ENCODE data around the gene RNF19B. TPM values are rescaled to one million over a fixed set of nuclear protein-coding genes. Genes with fewer than 3 reads are reported as not detected.
"Not testable (repeated sequence)": the region's sequence is repeated elsewhere in the genome, so short reads cannot be mapped to it uniquely, and the experiment has no call there.

The RNF19B gene
- total RNA-seq, 1 donor from 2014 or later = 52.1 TPM

- Mint-ChIP-seq H3K4me3 (no peak overlapping the region), H3K4me1 (ENCODE audit: low read depth) (peaks cover 60% of the 10 kb centered on the region), H3K27ac (no peak overlapping the region), H3K27me3 (ENCODE audit: insufficient read depth) (no peaks in the 10 kb centered on the region), H3K36me3 (ENCODE audit: low read depth) (peaks cover 45% of the 10 kb centered on the region), H3K9me3 (no peaks in the 10 kb centered on the region)
- no peak for DNase-seq (ENCODE audit: low spot score)
- intact Hi-C loops (cut with micrococcal nuclease) = loop anchor here (1.0 kb wide), 1 partner anchor 35 kb away; no protein-coding TSS in a partner anchor
Measured at GRCh38 chr1:33003657-33004056, 39.0 kb upstream of the RNF19B start.

- Mint-ChIP-seq H3K27ac (no peak overlapping the region), H3K36me3 (ENCODE audit: low read depth) (peaks cover 47% of the 10 kb centered on the region), H3K4me1 (ENCODE audit: low read depth) (peaks cover 72% of the 10 kb centered on the region), H3K27me3 (ENCODE audit: insufficient read depth) (no peaks in the 10 kb centered on the region), H3K4me3 (no peak overlapping the region), H3K9me3 (no peaks in the 10 kb centered on the region)
- intact Hi-C loops (cut with micrococcal nuclease) = no loop called here
- no peak for DNase-seq (ENCODE audit: low spot score)
Measured at GRCh38 chr1:33002006-33002405, 37.4 kb upstream of the RNF19B start.

- Mint-ChIP-seq H3K36me3 (ENCODE audit: low read depth) (peaks cover 46% of the 10 kb centered on the region), H3K27ac (peak overlapping the region; percentile 49), H3K27me3 (ENCODE audit: insufficient read depth) (no peaks in the 10 kb centered on the region), H3K4me1 (ENCODE audit: low read depth) (peaks cover 72% of the 10 kb centered on the region), H3K9me3 (no peaks in the 10 kb centered on the region), H3K4me3 (no peak overlapping the region)
- intact Hi-C loops (cut with micrococcal nuclease) = no loop called here
- no peak for DNase-seq (ENCODE audit: low spot score)
Measured at GRCh38 chr1:33001282-33001681, 36.7 kb upstream of the RNF19B start.

- no peaks in the 10 kb centered on the region for H3K9me3 Mint-ChIP-seq
- no peak for DNase-seq (ENCODE audit: low spot score)
- peaks cover 42% of the 10 kb centered on the region for H3K36me3 Mint-ChIP-seq (ENCODE audit: low read depth)
- peaks cover 67% of the 10 kb centered on the region for H3K4me1 Mint-ChIP-seq (ENCODE audit: low read depth)
- intact Hi-C loops (cut with micrococcal nuclease) = no loop called here
- H3K4me3 Mint-ChIP-seq = no peak overlapping the region
- peak overlapping the region; percentile 46 for H3K27ac Mint-ChIP-seq
- no peaks in the 10 kb centered on the region for H3K27me3 Mint-ChIP-seq (ENCODE audit: insufficient read depth)
Measured at GRCh38 chr1:33000427-33001026, 35.9 kb upstream of the RNF19B start.

- DNase-seq (ENCODE audit: low spot score) = no peak
- intact Hi-C loops (cut with micrococcal nuclease) = no loop called here
- Mint-ChIP-seq H3K27me3 (ENCODE audit: insufficient read depth) (no peaks in the 10 kb centered on the region), H3K9me3 (no peaks in the 10 kb centered on the region), H3K4me1 (ENCODE audit: low read depth) (peaks cover 65% of the 10 kb centered on the region), H3K36me3 (ENCODE audit: low read depth) (peaks cover 38% of the 10 kb centered on the region), H3K4me3 (no peak overlapping the region), H3K27ac (no peak overlapping the region)
Measured at GRCh38 chr1:32998997-32999396, 34.4 kb upstream of the RNF19B start.

- Mint-ChIP-seq H3K4me3 (peak overlapping the region; percentile 25), H3K27ac (peak overlapping the region; percentile 87), H3K9me3 (no peaks in the 10 kb centered on the region), H3K4me1 (ENCODE audit: low read depth) (peaks cover 73% of the 10 kb centered on the region), H3K36me3 (ENCODE audit: low read depth) (peaks cover 38% of the 10 kb centered on the region), H3K27me3 (ENCODE audit: insufficient read depth) (no peaks in the 10 kb centered on the region)
- intact Hi-C loops (cut with micrococcal nuclease) = no loop called here
- DNase-seq (ENCODE audit: low spot score) = no peak
Measured at GRCh38 chr1:32998064-32998463, 33.5 kb upstream of the RNF19B start.

GRCh38 chr1:32997381-32997891 lies 32.8 kb upstream of the RNF19B start:
- Mint-ChIP-seq H3K9me3 (no peaks in the 10 kb centered on the region), H3K4me3 (peak overlapping the region; percentile 25), H3K27ac (peak overlapping the region; percentile 87), H3K4me1 (ENCODE audit: low read depth) (peaks cover 73% of the 10 kb centered on the region), H3K36me3 (ENCODE audit: low read depth) (peaks cover 35% of the 10 kb centered on the region), H3K27me3 (ENCODE audit: insufficient read depth) (no peaks in the 10 kb centered on the region)
- DNase-seq (ENCODE audit: low spot score) = no peak
- intact Hi-C loops (cut with micrococcal nuclease) = no loop called here

GRCh38 chr1:32993324-32993636 lies 28.7 kb upstream of the RNF19B start:
- not testable (repeated sequence) for H3K4me3 Mint-ChIP-seq; H3K9me3 Mint-ChIP-seq; H3K27me3 Mint-ChIP-seq (ENCODE audit: insufficient read depth); DNase-seq (ENCODE audit: low spot score)
- Mint-ChIP-seq H3K27ac (peak overlapping the region; percentile 87), H3K4me1 (ENCODE audit: low read depth) (peaks cover 84% of the 10 kb centered on the region), H3K36me3 (ENCODE audit: low read depth) (peaks cover 24% of the 10 kb centered on the region)
- intact Hi-C loops (cut with micrococcal nuclease) = loop anchor here (5.0 kb wide), 1 partner anchor 104 kb away; no protein-coding TSS in a partner anchor

- Mint-ChIP-seq H3K27ac (peak overlapping the region; percentile 87), H3K4me1 (ENCODE audit: low read depth) (peaks cover 83% of the 10 kb centered on the region), H3K9me3 (no peaks in the 10 kb centered on the region), H3K27me3 (ENCODE audit: insufficient read depth) (no peaks in the 10 kb centered on the region), H3K36me3 (ENCODE audit: low read depth) (peaks cover 19% of the 10 kb centered on the region), H3K4me3 (peak overlapping the region; percentile 31)
- intact Hi-C loops (cut with micrococcal nuclease) = loop anchor here (1.0 to 5.0 kb wide), 5 partner anchors 11 to 105 kb away; partner anchors contain the start of gene RNF19B
- peak; percentile 81 for DNase-seq (ENCODE audit: low spot score)
Measured at GRCh38 chr1:32992489-32993323, 28.1 kb upstream of the RNF19B start.

- H3K4me3 Mint-ChIP-seq = peak overlapping the region; percentile 31
- intact Hi-C loops (cut with micrococcal nuclease) = loop anchor here (1.0 to 5.0 kb wide), 5 partner anchors 11 to 105 kb away; partner anchors contain the start of gene RNF19B
Measured at GRCh38 chr1:32991819-32992488, 27.3 kb upstream of the RNF19B start.

GRCh38 chr1:32991386-32991785 lies 26.8 kb upstream of the RNF19B start:
- no peak for DNase-seq (ENCODE audit: low spot score)
- no peaks in the 10 kb centered on the region for H3K9me3 Mint-ChIP-seq
- peak overlapping the region; percentile 87 for H3K27ac Mint-ChIP-seq
- peaks cover 15% of the 10 kb centered on the region for H3K36me3 Mint-ChIP-seq (ENCODE audit: low read depth)
- intact Hi-C loops (cut with micrococcal nuclease) = loop anchor here (5.0 kb wide), 1 partner anchor 106 kb away; no protein-coding TSS in a partner anchor
- no peaks in the 10 kb centered on the region for H3K27me3 Mint-ChIP-seq (ENCODE audit: insufficient read depth)
- peaks cover 79% of the 10 kb centered on the region for H3K4me1 Mint-ChIP-seq (ENCODE audit: low read depth)
- H3K4me3 Mint-ChIP-seq = peak overlapping the region; percentile 31

More at GRCh38 chr1:32991819-32992488, 27.3 kb upstream of the RNF19B start:
- no peaks in the 10 kb centered on the region for H3K9me3 Mint-ChIP-seq
- peak overlapping the region; percentile 87 for H3K27ac Mint-ChIP-seq
- H3K4me1 Mint-ChIP-seq (ENCODE audit: low read depth) = peaks cover 81% of the 10 kb centered on the region
- DNase-seq (ENCODE audit: low spot score) = no peak
- H3K36me3 Mint-ChIP-seq (ENCODE audit: low read depth) = peaks cover 14% of the 10 kb centered on the region
- H3K27me3 Mint-ChIP-seq (ENCODE audit: insufficient read depth) = no peaks in the 10 kb centered on the region

- H3K27me3 Mint-ChIP-seq (ENCODE audit: insufficient read depth) = no peaks in the 10 kb centered on the region
- peak overlapping the region; percentile 87 for H3K27ac Mint-ChIP-seq
- H3K9me3 Mint-ChIP-seq = no peaks in the 10 kb centered on the region
- H3K4me3 Mint-ChIP-seq = peak overlapping the region; percentile 41
- intact Hi-C loops (cut with micrococcal nuclease) = loop anchor here (5.0 kb wide), 1 partner anchor 106 kb away; no protein-coding TSS in a partner anchor
- peaks cover 83% of the 10 kb centered on the region for H3K4me1 Mint-ChIP-seq (ENCODE audit: low read depth)
- no peak for DNase-seq (ENCODE audit: low spot score)
- peaks cover 19% of the 10 kb centered on the region for H3K36me3 Mint-ChIP-seq (ENCODE audit: low read depth)
Measured at GRCh38 chr1:32990887-32991286, 26.3 kb upstream of the RNF19B start.

All from activated T-helper 1 cell treated with anti-CD3 and anti-CD28 coated beads, Interleukin-12 subunit alpha, Interleukin-12 subunit beta, Interleukin-2, Interleukin-4 antibody, amounts not matched to agents 30 ng/mL and 10 ng/mL and 1 ng/mL, durations not matched to agents 14 hours and 24 hours and 36 hours (primary cell).